Activated T-cell treated with anti-CD3 and anti-CD28 coated beads, Interleukin-2, amount 50 U/mL, for 72 hours (primary cell): ENCODE data around the gene PDSS2. TPM values are rescaled to one million over a fixed set of nuclear protein-coding genes. Genes with fewer than 3 reads are reported as not detected.
"Not testable (repeated sequence)": the region's sequence is repeated elsewhere in the genome, so short reads cannot be mapped to it uniquely, and the experiment has no call there.

Source experiments
- ATAC-seq, 2 donors: fragments of 150-1000 bp; cut with Tn5 transposase; replicated peaks in 1 of 2; 2 replicates each; pipeline ENCODE4 v1.10.0; 2021; ENCODE audit warnings: moderate library complexity in 2 of 2, mild to moderate bottlenecking in 1 of 2
- DNase-seq, 2 donors: peaks; one replicate each; pipeline ENCODE4 v3.0.0; 2021 to 2022; ENCODE audit warnings: mixed read lengths in 1 of 2
- H3K27ac Mint-ChIP-seq: one replicate; pipeline ENCODE4 v1.8.0; 2022; ENCODE audit warnings: mild to moderate bottlenecking, moderate library complexity, mixed read lengths
- H3K27me3 Mint-ChIP-seq: one replicate; pipeline ENCODE4 v1.8.0; 2022; ENCODE audit warnings: low read depth, mixed read lengths
- H3K36me3 Mint-ChIP-seq, 2 donors: one replicate each; pipeline ENCODE4 v1.8.0; 2022; ENCODE audit warnings: mixed read lengths in 2 of 2, mild to moderate bottlenecking in 1 of 2; ENCODE audit not compliant: insufficient read depth in 2 of 2
- H3K4me1 Mint-ChIP-seq: one replicate; pipeline ENCODE4 v1.8.0; 2022; ENCODE audit warnings: low read depth, mixed read lengths
- H3K4me3 Mint-ChIP-seq, 2 donors: one replicate each; pipeline ENCODE4 v1.8.0; 2022; ENCODE audit warnings: mild to moderate bottlenecking in 2 of 2, mixed read lengths in 2 of 2, moderate library complexity in 2 of 2
- H3K9me3 Mint-ChIP-seq, 2 donors: one replicate each; pipeline ENCODE4 v1.8.0; 2022; ENCODE audit warnings: mixed read lengths in 2 of 2
- total RNA-seq, 2 donors: library from RNA; stranded (reverse); gene quantifications; one replicate each; pipeline ENCODE4 v1.2.3, GENCODE V29; 2022

The PDSS2 gene
- total RNA-seq, 2 donors from 2014 or later, result 12.1 to 14.3 TPM

DNA sequence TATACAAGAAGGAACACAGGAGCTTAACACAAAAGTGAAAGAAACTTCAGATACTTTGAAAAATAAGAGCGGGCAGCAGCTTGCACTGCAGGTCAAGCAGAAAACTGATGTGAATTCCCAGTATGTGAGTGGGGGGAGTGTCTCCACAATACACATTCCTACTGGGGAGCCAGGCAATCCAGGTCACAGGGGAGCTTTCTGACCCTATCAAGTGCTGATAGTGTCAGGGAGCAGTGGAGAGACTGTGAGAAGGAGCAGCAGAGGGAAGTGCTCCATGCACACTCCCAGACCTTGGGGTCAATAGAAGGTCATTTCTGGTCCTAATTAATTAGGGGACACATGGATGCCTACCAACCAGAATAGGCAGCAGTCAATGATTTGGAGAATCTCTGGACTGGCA lies 59.4 kb downstream of the PDSS2 start:
- H3K4me1 Mint-ChIP-seq, result no peaks in the 10 kb centered on the region
- no peak overlapping the region for H3K27ac Mint-ChIP-seq
- H3K9me3 Mint-ChIP-seq, result peaks cover 16 to 19% of the 10 kb centered on the region in 2 donors
- H3K4me3 Mint-ChIP-seq, result no peak overlapping the region
- DNase-seq, result no peak
- peaks cover 24 to 38% of the 10 kb centered on the region in 2 donors for H3K36me3 Mint-ChIP-seq
- ATAC-seq, result no peak
- no peaks in the 10 kb centered on the region for H3K27me3 Mint-ChIP-seq

DNA sequence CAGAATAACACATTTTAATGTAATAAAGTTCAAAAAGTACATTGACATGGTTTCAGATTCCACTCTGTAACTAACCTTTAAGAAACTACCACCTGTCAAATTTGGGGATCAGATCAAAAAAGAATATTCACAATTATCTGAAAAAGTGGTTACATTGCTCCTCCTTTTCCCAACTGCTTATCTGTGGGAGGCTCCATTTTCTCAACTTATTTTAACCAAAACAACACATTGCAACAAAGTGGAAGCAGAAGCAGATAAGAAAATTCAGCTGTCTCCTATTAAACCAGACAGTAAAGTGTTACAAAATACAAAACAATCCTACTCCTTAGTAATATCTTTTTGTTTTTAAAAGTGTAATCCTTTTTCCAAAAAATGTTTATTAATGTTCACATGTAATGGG lies 61.4 kb downstream of the PDSS2 start:
- H3K4me3 Mint-ChIP-seq, result no peak overlapping the region
- peaks cover 21 to 38% of the 10 kb centered on the region in 2 donors for H3K36me3 Mint-ChIP-seq
- H3K27me3 Mint-ChIP-seq, result no peaks in the 10 kb centered on the region
- no peak for DNase-seq
- ATAC-seq, result no peak
- H3K9me3 Mint-ChIP-seq, result peaks cover 15 to 19% of the 10 kb centered on the region in 2 donors
- H3K27ac Mint-ChIP-seq, result no peak overlapping the region
- H3K4me1 Mint-ChIP-seq, result no peaks in the 10 kb centered on the region

DNA sequence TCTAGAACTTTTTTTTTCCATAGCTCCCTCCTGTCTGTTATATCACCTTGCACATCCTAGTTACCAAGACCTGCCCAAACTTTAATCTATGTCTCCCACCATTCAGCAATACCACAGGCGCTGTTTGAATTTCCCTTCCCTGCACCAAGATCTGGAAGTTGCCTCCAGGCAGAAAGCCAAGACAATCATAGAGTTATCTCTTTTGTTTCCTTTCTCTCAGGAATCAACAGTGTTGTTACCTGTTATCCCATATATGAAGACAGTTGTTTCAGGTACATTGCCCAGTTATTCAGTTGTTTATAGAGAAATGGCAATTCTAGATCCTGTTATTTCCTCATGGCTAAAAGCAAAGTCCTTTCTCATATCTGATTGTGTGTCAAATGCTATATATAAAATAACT lies 63.2 kb downstream of the PDSS2 start:
- H3K4me3 Mint-ChIP-seq, result no peak overlapping the region
- no peaks in the 10 kb centered on the region for H3K4me1 Mint-ChIP-seq
- DNase-seq (no peak), ATAC-seq (no peak)
- H3K27ac Mint-ChIP-seq, result no peak overlapping the region
- H3K27me3 Mint-ChIP-seq, result no peaks in the 10 kb centered on the region
- peaks cover 16 to 34% of the 10 kb centered on the region in 2 donors for H3K36me3 Mint-ChIP-seq
- H3K9me3 Mint-ChIP-seq, result peaks cover 12 to 15% of the 10 kb centered on the region in 2 donors

DNA sequence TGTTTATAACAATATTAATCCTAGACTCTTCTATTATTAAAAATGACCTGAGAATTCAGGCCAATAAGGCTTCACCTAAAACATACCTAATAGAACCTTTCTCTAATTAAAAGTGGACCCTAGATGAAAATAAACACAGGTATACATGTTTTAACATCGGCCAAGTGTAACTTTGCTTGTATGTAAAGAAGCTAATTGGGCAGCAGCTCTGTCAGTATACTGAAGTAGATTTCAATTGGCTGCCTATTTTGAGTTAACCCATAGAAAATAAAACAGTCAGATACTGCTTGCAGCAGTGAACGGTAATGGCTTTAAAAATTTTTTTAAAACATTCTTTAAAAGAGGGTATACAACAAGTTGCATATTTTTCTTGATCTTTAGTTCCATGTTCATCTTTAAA lies 67.3 kb downstream of the PDSS2 start:
- Mint-ChIP-seq H3K27ac (no peak overlapping the region), H3K27me3 (no peaks in the 10 kb centered on the region), H3K36me3 (peaks cover 11 to 27% of the 10 kb centered on the region in 2 donors), H3K9me3 (peaks cover 10 to 15% of the 10 kb centered on the region in 2 donors), H3K4me3 (no peak overlapping the region), H3K4me1 (peaks cover 5% of the 10 kb centered on the region)
- ATAC-seq, result no peak
- no peak for DNase-seq

DNA sequence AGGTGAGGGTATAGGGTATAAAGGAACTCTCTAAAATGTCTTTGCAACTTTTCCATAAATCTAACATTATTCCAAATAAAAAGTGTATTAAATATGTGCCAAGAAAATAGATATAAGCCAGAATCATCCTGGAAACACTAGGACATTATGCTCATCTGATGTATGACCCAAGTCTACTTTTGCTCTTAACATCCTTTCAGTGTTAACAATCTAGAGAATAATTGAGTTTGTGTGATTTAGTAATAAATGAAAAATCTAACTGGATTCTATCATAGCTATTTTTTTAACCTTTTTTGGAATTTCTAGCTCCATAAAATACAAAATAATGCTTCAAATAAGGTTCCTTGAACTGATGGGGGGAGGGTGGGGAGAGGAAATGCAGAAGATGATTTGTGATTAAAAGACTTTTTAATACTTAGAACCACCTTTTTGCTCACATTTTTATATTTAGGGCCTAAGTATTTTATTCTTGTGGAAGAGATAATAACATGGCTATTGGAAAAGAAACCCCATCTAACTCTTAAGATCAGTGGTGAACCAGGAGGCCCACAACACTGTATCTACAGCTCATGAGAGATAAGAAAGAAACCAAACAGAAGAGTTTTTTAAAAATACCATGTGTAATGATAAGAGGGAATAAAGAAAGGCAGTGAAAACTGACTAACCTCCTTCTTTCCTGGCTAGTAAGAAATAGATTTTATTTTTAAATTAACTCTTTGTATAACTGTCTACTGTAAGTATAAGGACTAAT lies 68.5 kb downstream of the PDSS2 start:
- no peak for DNase-seq
- H3K4me1 Mint-ChIP-seq, result peaks cover 5% of the 10 kb centered on the region
- H3K36me3 Mint-ChIP-seq, result peaks cover 8 to 23% of the 10 kb centered on the region in 2 donors
- no peak overlapping the region for H3K27ac Mint-ChIP-seq
- H3K27me3 Mint-ChIP-seq, result no peaks in the 10 kb centered on the region
- peaks cover 7 to 10% of the 10 kb centered on the region in 2 donors for H3K9me3 Mint-ChIP-seq
- ATAC-seq, result no peak
- H3K4me3 Mint-ChIP-seq, result no peak overlapping the region

DNA sequence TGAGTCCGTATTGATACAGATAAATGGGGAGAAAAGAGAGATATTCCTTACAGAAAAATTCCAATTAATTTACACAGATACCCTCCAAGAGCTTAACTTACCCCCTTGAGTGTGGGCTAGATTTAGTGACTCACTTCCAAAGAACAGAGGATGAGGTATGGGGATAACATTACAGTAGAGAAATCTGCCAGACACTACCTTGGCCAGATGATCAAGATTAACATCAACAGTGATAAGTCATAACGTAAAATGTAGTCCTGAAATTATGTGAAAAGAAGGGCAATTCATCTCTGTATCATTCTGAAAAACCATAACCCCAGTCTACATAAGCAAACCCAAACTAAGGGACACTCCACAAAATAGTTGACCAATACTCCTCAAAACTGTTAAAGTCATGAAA lies 69.3 kb downstream of the PDSS2 start:
- no peaks in the 10 kb centered on the region for H3K27me3 Mint-ChIP-seq
- peak; percentile 60 to 77 for ATAC-seq

DNA sequence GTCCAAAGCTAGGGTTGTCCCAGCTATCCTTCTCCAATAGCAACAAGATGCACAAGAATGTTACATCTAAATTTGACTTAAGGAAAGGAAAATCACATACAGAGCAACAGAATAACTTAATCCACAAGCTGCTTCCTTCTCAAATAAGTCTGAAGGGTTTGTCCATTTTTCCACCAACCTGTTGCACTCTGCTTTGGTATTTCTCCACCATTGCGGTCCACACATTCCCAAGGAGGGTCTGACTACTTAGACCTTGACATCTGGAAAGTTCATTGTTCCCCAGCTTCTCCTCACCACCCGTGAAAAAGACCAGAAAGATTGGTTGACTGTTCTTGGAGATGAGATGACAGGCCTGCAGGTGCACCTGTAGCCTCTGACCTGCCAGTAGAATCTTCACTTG lies 72.5 kb downstream of the PDSS2 start:
- DNase-seq (no peak), ATAC-seq (no peak)
- Mint-ChIP-seq H3K4me3 (no peak overlapping the region), H3K36me3 (no peaks in the 10 kb centered on the region), H3K4me1 (peaks cover 5% of the 10 kb centered on the region), H3K9me3 (peaks cover 0 to 2% of the 10 kb centered on the region in 2 donors), H3K27ac (no peak overlapping the region), H3K27me3 (no peaks in the 10 kb centered on the region)

More for the DNA sequence above, 69.3 kb downstream of the PDSS2 start:
- peaks cover 8 to 18% of the 10 kb centered on the region in 2 donors for H3K36me3 Mint-ChIP-seq
- DNase-seq, result no peak
- peaks cover 6 to 7% of the 10 kb centered on the region in 2 donors for H3K9me3 Mint-ChIP-seq
- peaks cover 5% of the 10 kb centered on the region for H3K4me1 Mint-ChIP-seq
- H3K4me3 Mint-ChIP-seq, result peak overlapping the region in 1 of 2 donors; percentile 21
- no peak overlapping the region for H3K27ac Mint-ChIP-seq

DNA sequence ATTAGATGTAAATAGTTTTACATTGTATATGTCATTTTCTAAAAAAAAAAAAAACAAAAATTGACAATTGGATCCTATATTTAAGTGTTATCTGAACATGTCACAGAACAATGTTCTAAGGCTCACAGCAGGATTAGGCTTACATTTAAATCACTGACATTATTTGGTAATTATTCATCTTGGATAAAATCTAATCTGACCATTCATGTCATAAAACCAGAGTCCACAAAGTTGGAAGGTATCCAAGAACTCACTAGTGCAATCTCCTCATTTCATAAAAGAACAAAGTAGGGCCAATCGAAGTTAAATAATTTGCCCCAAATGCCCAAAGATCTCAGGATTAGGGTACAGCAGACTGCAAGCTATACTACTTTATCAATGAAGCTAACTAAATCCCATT lies 73.0 kb downstream of the PDSS2 start:
- no peaks in the 10 kb centered on the region for H3K27me3 Mint-ChIP-seq
- no peaks in the 10 kb centered on the region for H3K36me3 Mint-ChIP-seq
- H3K4me1 Mint-ChIP-seq, result peaks cover 5% of the 10 kb centered on the region
- ATAC-seq, result no peak
- no peak for DNase-seq
- H3K9me3 Mint-ChIP-seq, result peaks cover 0 to 2% of the 10 kb centered on the region in 2 donors
- H3K4me3 Mint-ChIP-seq, result no peak overlapping the region
- H3K27ac Mint-ChIP-seq, result no peak overlapping the region

DNA sequence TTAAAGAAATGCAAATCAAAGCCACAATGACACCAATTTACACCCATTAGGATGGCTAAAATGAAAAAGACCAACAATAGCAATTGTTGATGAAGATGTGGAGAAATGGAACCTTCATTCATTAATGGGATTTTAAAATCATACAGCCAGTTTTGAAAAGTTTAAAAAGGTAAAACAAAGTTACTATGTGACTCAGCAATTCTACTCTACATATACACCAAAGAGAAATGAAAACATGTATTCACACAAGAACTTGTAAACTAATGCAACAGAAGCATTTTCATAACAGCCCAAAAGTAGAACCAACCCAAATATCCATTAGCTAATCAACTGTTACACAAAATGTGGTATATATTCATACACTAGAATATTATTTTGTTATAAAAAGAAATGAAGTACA lies 75.7 kb downstream of the PDSS2 start:
- Mint-ChIP-seq H3K4me3 (no peak overlapping the region), H3K9me3 (peaks cover 0 to 2% of the 10 kb centered on the region in 2 donors), H3K27me3 (no peaks in the 10 kb centered on the region), H3K4me1 (no peaks in the 10 kb centered on the region), H3K27ac (no peak overlapping the region), H3K36me3 (peaks cover 0 to 6% of the 10 kb centered on the region in 2 donors)
- ATAC-seq, result no peak
- DNase-seq, result no peak

DNA sequence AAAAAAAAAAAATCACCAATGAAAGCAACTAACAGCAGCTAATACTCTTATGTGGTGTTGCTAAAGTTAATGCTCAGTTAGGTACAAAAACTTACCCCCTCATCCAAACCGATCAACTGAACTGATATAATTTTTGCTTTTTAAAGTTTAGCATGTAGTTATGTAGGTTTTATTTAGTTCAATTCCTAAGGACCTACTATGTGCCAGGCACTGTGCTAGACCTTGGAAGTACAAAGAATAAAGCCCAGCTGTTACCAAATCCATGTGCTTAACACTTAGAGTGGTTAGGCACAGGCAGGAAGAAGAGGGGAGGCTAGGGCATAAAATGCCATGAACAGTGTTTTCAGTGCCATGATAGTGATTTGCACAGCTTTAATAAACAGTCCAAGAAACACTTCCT lies 85.1 kb downstream of the PDSS2 start:
- Mint-ChIP-seq H3K36me3 (peaks cover 0 to 1% of the 10 kb centered on the region in 2 donors), H3K4me1 (no peaks in the 10 kb centered on the region), H3K4me3 (no peak overlapping the region), H3K27me3 (no peaks in the 10 kb centered on the region), H3K9me3 (no peaks in the 10 kb centered on the region), H3K27ac (no peak overlapping the region)
- ATAC-seq, result no peak
- DNase-seq, result no peak

DNA sequence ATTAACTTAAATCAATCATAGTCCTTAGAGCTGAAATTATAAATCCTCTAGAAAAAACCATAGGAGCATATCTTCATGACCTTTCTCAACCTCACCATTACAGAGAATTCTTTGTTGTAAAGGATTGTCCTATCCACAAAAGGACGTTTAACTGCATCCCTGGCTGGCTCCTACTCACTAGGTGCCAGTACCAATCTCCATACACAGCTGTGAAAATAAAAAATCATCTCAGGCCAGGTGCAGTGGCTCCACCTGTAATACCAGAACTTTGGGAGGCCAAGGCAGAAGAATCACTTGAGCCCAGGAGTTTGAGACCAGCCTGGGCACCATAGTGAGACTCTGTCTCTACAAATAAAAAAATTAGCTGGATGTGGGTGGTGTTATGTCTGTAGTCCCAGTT lies 89.9 kb downstream of the PDSS2 start:
- DNase-seq (no peak), ATAC-seq (no peak)
- Mint-ChIP-seq H3K27me3 (no peaks in the 10 kb centered on the region), H3K36me3 (no peaks in the 10 kb centered on the region), H3K4me1 (peaks cover 6% of the 10 kb centered on the region), H3K27ac (no peak overlapping the region), H3K4me3 (no peak overlapping the region), H3K9me3 (no peaks in the 10 kb centered on the region)

DNA sequence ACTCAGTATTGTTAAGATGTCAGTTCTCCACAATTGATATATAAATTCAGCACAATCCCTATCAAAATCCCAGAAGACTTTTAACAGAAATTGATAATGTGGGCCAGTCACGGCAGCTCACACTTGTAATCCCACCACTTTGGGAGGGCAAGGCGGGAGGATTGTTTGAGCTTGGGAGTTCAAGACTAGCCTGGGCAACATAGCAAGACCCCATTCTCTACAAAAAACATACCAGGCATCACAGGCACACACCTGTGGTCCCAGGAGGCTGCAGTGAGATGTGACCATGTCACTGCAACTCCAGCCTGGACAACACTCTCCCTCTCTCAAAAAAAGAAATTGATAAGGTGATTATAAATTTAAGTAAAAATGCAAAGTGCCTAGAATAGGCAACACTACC lies 90.9 kb downstream of the PDSS2 start:
- ATAC-seq (no peak), DNase-seq (no peak)
- no peaks in the 10 kb centered on the region for H3K27me3 Mint-ChIP-seq
- peaks cover 6% of the 10 kb centered on the region for H3K4me1 Mint-ChIP-seq
- H3K27ac Mint-ChIP-seq, result no peak overlapping the region
- peaks cover 4 to 5% of the 10 kb centered on the region in 2 donors for H3K36me3 Mint-ChIP-seq
- H3K9me3 Mint-ChIP-seq, result no peaks in the 10 kb centered on the region
- no peak overlapping the region for H3K4me3 Mint-ChIP-seq

DNA sequence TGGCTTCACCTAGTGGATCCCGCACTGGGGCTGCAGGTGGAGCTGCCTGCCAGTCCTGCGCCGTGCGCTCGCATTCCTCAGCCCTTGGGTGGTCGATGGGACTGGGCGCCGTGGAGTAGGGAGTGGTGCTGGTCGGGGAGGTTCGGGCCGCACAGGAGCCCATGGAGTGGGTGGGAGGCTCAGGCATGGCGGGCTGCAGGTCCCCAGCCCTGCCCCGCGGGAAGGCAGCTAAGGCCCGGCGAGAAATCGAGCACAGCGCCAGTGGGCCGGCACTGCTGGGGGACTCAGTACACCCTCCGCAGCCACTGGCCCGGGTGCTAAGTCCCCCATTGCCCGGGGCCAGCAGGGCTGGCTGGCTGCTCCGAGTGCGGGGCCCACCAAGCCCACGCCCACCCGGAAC lies 95.2 kb downstream of the PDSS2 start:
- not testable (repeated sequence) for H3K9me3 Mint-ChIP-seq, ATAC-seq, DNase-seq, H3K27ac Mint-ChIP-seq, H3K27me3 Mint-ChIP-seq, H3K4me1 Mint-ChIP-seq, H3K4me3 Mint-ChIP-seq
- H3K36me3 Mint-ChIP-seq, result peaks cover 10 to 12% of the 10 kb centered on the region in 2 donors
